SK-N-SH (cell line): ENCODE results near the gene NBDY. TPM values are rescaled to one million over a fixed set of nuclear protein-coding genes. Genes with fewer than 3 reads are reported as not detected.

Experiments
- CTCF ChIA-PET: fragments of 300-600, 350-600 bp; formaldehyde crosslinking; extraction: SDS; loops from one replicate; lab custom pipeline; 2021; lab: Yijun Ruan, JAX
- POLR2A ChIA-PET: fragments of 350-600 bp; sonication (Branson Sonifier 250); formaldehyde crosslinking; extraction: SDS; loops from one replicate; lab custom pipeline; 2020; ENCODE audit warnings: antibody characterized with exemption, inconsistent platforms; lab: Yijun Ruan, JAX
- DNase-seq: peaks from one replicate; pipeline ENCODE4 v3.0.0; 2012
- H2AFZ ChIP-seq: fragments of 200-600 bp; sonication (generic); 2 replicates; pipeline ENCODE4 v1.8.1; 2016; ENCODE audit warnings: antibody characterized with exemption, mild to moderate bottlenecking, low read depth
- H3F3A ChIP-seq: fragments of 200-600 bp; sonication (generic); replicated peaks from 2 replicates; pipeline ENCODE3; 2016; ENCODE audit warnings: antibody characterized with exemption, mild to moderate bottlenecking; ENCODE audit not compliant: insufficient read depth
- H3K27ac ChIP-seq, 2 experiments: fragments of 200-500 bp in 1 of 2; fragments of 200-600 bp in 1 of 2; sonication (Bioruptor generic) in 1 of 2; sonication (generic), shearing (Covaris generic) in 1 of 2; 2 replicates each; pipeline versions ENCODE4 v1.5.1 to v1.6.1; 2014 to 2016; ENCODE audit warnings: low read depth in 2 of 2, inconsistent platforms in 1 of 2, low read length in 1 of 2, mild to moderate bottlenecking in 1 of 2, mixed read lengths in 1 of 2
- H3K27me3 ChIP-seq: fragments of 200-600 bp; sonication (generic), shearing (Covaris generic); 2 replicates; pipeline ENCODE4 v1.6.1; 2016; ENCODE audit warnings: mixed run types; ENCODE audit not compliant: insufficient read depth
- H3K36me3 ChIP-seq, 2 experiments: fragments of 200-500 bp in 1 of 2; fragments of 200-600 bp in 1 of 2; sonication (Bioruptor generic) in 1 of 2; sonication (generic) in 1 of 2; replicated peaks in 1 of 2; 2 replicates each; pipeline versions ENCODE3 to v1.5.1; 2014 to 2016; ENCODE audit warnings: low read length in 1 of 2, mild to moderate bottlenecking in 1 of 2; ENCODE audit not compliant: insufficient read depth in 2 of 2, control insufficient read depth in 1 of 2
- H3K4me1 ChIP-seq, 2 experiments: fragments of 200-500 bp in 1 of 2; fragments of 200-600 bp in 1 of 2; sonication (Bioruptor generic) in 1 of 2; sonication (generic), shearing (Covaris generic) in 1 of 2; 2 replicates each; pipeline versions ENCODE4 v1.5.1 to v1.6.1; 2014 to 2016; ENCODE audit warnings: low read depth in 1 of 2, low read length in 1 of 2, mixed run types in 1 of 2; ENCODE audit not compliant: insufficient read depth in 2 of 2, control insufficient read depth in 1 of 2
- H3K4me2 ChIP-seq: fragments of 200-600 bp; sonication (generic), shearing (Covaris generic); 2 replicates; pipeline ENCODE4 v1.6.1; 2017; ENCODE audit warnings: mixed run types
- H3K4me3 ChIP-seq, 2 experiments: fragments of 200-500 bp in 1 of 2; fragments of 200-600 bp in 1 of 2; sonication (Bioruptor generic) in 1 of 2; sonication (generic), shearing (Covaris generic) in 1 of 2; 2 replicates each; pipeline versions ENCODE4 v1.5.1 to v1.8.1; 2014 to 2016; ENCODE audit warnings: low read depth in 2 of 2, inconsistent platforms in 1 of 2, low read length in 1 of 2, mild to moderate bottlenecking in 1 of 2, mixed read lengths in 1 of 2, moderate library complexity in 1 of 2
- H3K79me2 ChIP-seq: fragments of 200-600 bp; sonication (generic); 2 replicates; pipeline ENCODE4 v1.8.1; 2017; ENCODE audit warnings: mild to moderate bottlenecking; ENCODE audit not compliant: insufficient read depth
- H3K9ac ChIP-seq: fragments of 200-600 bp; sonication (generic); 2 replicates; pipeline ENCODE4 v1.6.1; 2017; ENCODE audit warnings: mixed run types
- H3K9me2 ChIP-seq: fragments of 200-600 bp; sonication (generic); 2 replicates; pipeline ENCODE4 v1.6.1; 2017; ENCODE audit warnings: mixed run types
- H3K9me3 ChIP-seq: fragments of 200-600 bp; sonication (generic); 2 replicates; pipeline ENCODE4 v1.6.1; 2017; ENCODE audit warnings: mixed run types, mild to moderate bottlenecking, moderate library complexity
- H4K20me1 ChIP-seq: fragments of 200-600 bp; sonication (generic); 2 replicates; pipeline ENCODE4 v1.6.1; 2017; ENCODE audit warnings: mild to moderate bottlenecking, mixed run types; ENCODE audit not compliant: insufficient read depth
- FOSL2 ChIP-seq: IDR thresholded peaks from 2 replicates; pipeline ENCODE4 v1.4.0; 2012; ENCODE audit warnings: low read depth, mild to moderate bottlenecking, moderate library complexity, borderline replicate concordance
- FOXJ3 ChIP-seq: sonication (generic); formaldehyde crosslinking; IDR thresholded peaks from 2 replicates; pipeline ENCODE4 v1.5.1; 2020; ENCODE audit warnings: mild to moderate bottlenecking, missing genetic modification reagents
- FOXM1 ChIP-seq: IDR thresholded peaks from 2 replicates; pipeline ENCODE4 v1.4.0; 2012; ENCODE audit warnings: low read depth, mild to moderate bottlenecking
- NRF1 ChIP-seq: IDR thresholded peaks from 2 replicates; pipeline ENCODE4 v1.6.1; 2012; ENCODE audit warnings: low read depth, mild to moderate bottlenecking, low read length
- POLR2AphosphoS5 ChIP-seq: IDR thresholded peaks from 2 replicates; pipeline ENCODE4 v1.6.1; 2012; ENCODE audit warnings: low read depth, low read length
- RAD21 ChIP-seq: IDR thresholded peaks from 2 replicates; pipeline ENCODE4 v1.6.1; 2012; ENCODE audit warnings: mild to moderate bottlenecking, low read length
- RCOR1 ChIP-seq: fragments of 150-350 bp; IDR thresholded peaks from 2 replicates; pipeline ENCODE4 v1.6.1; 2017; ENCODE audit warnings: antibody characterized with exemption, low read length
- RXRA ChIP-seq: IDR thresholded peaks from 2 replicates; pipeline ENCODE4 v1.4.0; 2012; ENCODE audit warnings: low read depth, mild to moderate bottlenecking, borderline replicate concordance
- TAF1 ChIP-seq: IDR thresholded peaks from 2 replicates; pipeline ENCODE4 v1.6.1; 2012; ENCODE audit warnings: low read depth, mild to moderate bottlenecking, low read length, moderate library complexity, borderline replicate concordance
- TCF12 ChIP-seq: IDR thresholded peaks from 2 replicates; pipeline ENCODE4 v1.4.0; 2012
- WGBS: methylation state at CpG from one replicate; pipeline ENCODE4 v1.1.6; 2017; ENCODE audit warnings: low lambda C conversion rate; 5-methylcytosine and 5-hydroxymethylcytosine counted together
- polyA plus RNA-seq, 3 experiments: library from polyadenylated mRNA; depleted of rRNA; stranded (reverse); fragments of >200 nt; gene quantifications; 2 replicates each; pipeline ENCODE4 v1.2.3, GENCODE V29; 2012
- TF ChIP-seq, protein P1 (sequence below): IDR thresholded peaks from 2 replicates; pipeline ENCODE4 v1.6.1; 2012; ENCODE audit warnings: mild to moderate bottlenecking, low read depth, low read length, moderate library complexity

The NBDY gene
- polyA plus RNA-seq, 1 of the 3 experiments (the other 2 are of a cell fraction) = 68.2 TPM

DNA sequence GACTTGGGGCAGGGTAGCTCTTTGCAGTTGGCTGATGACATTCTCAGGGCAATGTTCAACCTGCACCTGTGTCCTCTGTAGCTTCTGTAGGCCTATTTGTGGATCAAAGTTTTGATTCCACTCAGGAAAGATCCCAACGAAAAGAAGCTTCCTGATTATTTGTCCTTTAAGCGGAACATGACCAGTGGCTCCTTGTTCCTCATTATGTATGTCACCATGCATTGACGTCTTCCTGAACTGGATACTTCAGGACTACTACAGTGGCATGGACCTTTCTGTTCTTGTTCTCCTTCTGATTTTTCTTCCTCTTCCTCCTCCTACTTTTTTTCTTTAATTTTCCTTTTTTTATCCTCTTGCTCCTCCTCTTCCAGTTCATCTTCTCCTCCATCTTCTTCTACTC is 62.4 kb downstream of the NBDY start (continued):
- TF ChIP-seq, protein P1, sequence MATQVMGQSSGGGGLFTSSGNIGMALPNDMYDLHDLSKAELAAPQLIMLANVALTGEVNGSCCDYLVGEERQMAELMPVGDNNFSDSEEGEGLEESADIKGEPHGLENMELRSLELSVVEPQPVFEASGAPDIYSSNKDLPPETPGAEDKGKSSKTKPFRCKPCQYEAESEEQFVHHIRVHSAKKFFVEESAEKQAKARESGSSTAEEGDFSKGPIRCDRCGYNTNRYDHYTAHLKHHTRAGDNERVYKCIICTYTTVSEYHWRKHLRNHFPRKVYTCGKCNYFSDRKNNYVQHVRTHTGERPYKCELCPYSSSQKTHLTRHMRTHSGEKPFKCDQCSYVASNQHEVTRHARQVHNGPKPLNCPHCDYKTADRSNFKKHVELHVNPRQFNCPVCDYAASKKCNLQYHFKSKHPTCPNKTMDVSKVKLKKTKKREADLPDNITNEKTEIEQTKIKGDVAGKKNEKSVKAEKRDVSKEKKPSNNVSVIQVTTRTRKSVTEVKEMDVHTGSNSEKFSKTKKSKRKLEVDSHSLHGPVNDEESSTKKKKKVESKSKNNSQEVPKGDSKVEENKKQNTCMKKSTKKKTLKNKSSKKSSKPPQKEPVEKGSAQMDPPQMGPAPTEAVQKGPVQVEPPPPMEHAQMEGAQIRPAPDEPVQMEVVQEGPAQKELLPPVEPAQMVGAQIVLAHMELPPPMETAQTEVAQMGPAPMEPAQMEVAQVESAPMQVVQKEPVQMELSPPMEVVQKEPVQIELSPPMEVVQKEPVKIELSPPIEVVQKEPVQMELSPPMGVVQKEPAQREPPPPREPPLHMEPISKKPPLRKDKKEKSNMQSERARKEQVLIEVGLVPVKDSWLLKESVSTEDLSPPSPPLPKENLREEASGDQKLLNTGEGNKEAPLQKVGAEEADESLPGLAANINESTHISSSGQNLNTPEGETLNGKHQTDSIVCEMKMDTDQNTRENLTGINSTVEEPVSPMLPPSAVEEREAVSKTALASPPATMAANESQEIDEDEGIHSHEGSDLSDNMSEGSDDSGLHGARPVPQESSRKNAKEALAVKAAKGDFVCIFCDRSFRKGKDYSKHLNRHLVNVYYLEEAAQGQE = no peak
- no peak for TF ChIP-seq FOXJ3 (CRISPR knock-in tag)
- no peak for TF ChIP-seq FOSL2
- no peak for TF ChIP-seq RAD21

DNA sequence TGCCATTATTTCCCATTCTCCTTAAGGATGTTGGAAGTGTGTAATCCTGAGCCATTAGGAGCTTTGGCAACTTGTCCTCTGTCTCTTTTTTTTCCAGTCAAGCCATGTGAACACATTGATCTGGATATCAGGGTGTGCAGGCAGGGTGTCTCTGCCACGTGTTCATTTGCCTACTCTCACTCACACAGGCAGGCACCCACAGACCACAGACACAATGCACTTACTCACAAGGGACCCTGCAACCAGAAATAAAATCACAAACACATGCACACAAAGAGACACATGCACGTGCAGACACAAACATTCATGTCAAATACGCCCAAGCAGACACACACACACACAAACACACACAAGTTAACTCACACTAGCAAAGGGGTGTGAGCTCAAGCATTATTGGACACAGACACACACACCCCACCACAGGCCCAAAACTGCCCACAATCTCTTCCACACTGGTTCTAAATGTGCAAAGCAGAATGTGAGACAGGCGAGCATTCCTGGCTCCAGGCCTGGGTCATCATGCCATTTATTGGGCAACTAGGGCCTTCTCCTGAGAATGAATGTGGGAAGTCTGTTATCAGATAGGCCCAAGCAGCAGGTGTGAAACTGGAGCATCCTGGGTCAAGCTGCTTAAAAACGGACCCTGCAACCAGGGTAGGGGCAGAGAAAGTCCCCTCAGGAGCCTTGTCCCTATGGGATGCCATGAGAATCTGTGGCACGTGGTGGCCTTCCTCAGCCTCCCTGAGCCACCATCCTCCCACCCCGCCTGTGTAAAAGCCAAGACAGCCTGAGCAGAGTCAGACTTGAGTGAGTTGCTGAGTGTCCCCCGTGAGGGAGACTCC is 63.4 kb downstream of the NBDY start:
- no peaks in the 10 kb centered on the region for H3K9me2 ChIP-seq
- H4K20me1 ChIP-seq = no peaks in the 10 kb centered on the region
- H3K79me2 ChIP-seq = no peaks in the 10 kb centered on the region
- WGBS = 85% methylated on average over 4 of the region's 8 CpGs
- no peaks in the 10 kb centered on the region for H3F3A ChIP-seq
- H3K36me3 ChIP-seq = no peaks in the 10 kb centered on the region
- CTCF ChIA-PET = interaction anchor here (0.9 to 2.5 kb wide), 2 partner anchors 9 to 28 kb away, joined by 3 to 11 read pairs; no protein-coding TSS in a partner anchor
- POLR2A ChIA-PET = no interaction called here
- no peak overlapping the region for H3K4me2 ChIP-seq
- H3K27me3 ChIP-seq = no peaks in the 10 kb centered on the region
- DNase-seq = no peak
- no peak overlapping the region for H3K4me3 ChIP-seq
- H3K9ac ChIP-seq = no peak overlapping the region
- no peaks in the 10 kb centered on the region for H3K4me1 ChIP-seq
- H3K9me3 ChIP-seq = no peaks in the 10 kb centered on the region
- H3K27ac ChIP-seq = no peak overlapping the region
- TF ChIP-seq NRF1 (no peak), TCF12 (no peak), POLR2AphosphoS5 (no peak), TAF1 (no peak), RXRA (no peak), FOXM1 (no peak), RCOR1 (no peak)
- TF ChIP-seq, protein P1 = no peak
- TF ChIP-seq, all 33 proteins: peak for 0
- H2AFZ ChIP-seq = no peak overlapping the region
